K562 (cell line): ENCODE data around the gene RBM25. TPM values are rescaled to one million over a fixed set of nuclear protein-coding genes. Genes with fewer than 3 reads are reported as not detected.

ENCODE experiments used
- C11orf30 ChIP-seq: fragments of 450-650 bp; IDR thresholded peaks from 2 replicates; pipeline ENCODE4 v1.6.1; 2016; ENCODE audit warnings: low read depth, mild to moderate bottlenecking
- CTBP1 ChIP-seq: fragments of 450-650 bp; IDR thresholded peaks from 2 replicates; pipeline ENCODE4 v1.6.1; 2016; ENCODE audit warnings: borderline replicate concordance
- EGR1 ChIP-seq: fragments of 450-650 bp; conservative IDR thresholded peaks from 2 replicates; pipeline ENCODE4 v1.6.1; 2017; ENCODE audit warnings: mild to moderate bottlenecking
- GABPA ChIP-seq: fragments of 200-800 bp; sonication (Bioruptor generic); conservative IDR thresholded peaks from 2 replicates; pipeline ENCODE4 v1.6.1; 2016; ENCODE audit warnings: low read depth, missing genetic modification characterization, missing compliant biosample characterization
- MCM7 ChIP-seq, 2 experiments: fragments of 450-650 bp; IDR thresholded peaks; 2 replicates each; pipeline ENCODE4 v1.6.1; 2016 to 2018
- RAD51 ChIP-seq: fragments of 450-650 bp; IDR thresholded peaks from 2 replicates; pipeline ENCODE4 v1.7.1; 2016; ENCODE audit warnings: low read depth, mild to moderate bottlenecking, borderline replicate concordance
- SMAD2 ChIP-seq: fragments of 150-350 bp; IDR thresholded peaks from 2 replicates; pipeline ENCODE4 v1.6.1; 2014; ENCODE audit warnings: low read depth, mild to moderate bottlenecking, low read length
- SNRNP70 ChIP-seq: fragments of 200-400 bp; formaldehyde crosslinking; optimal IDR thresholded peaks from 2 replicates; pipeline ENCODE3; 2017; ENCODE audit warnings: low read depth, low read length
- SREBF1 ChIP-seq: fragments of 150-350 bp; IDR thresholded peaks from 2 replicates; pipeline ENCODE4 v1.6.1; 2014; ENCODE audit warnings: antibody characterized with exemption, low read depth, low read length, borderline replicate concordance
- TRIM28 ChIP-seq: fragments of 450-650 bp; IDR thresholded peaks from 2 replicates; pipeline ENCODE4 v1.6.1; 2017
- WHSC1 ChIP-seq: IDR thresholded peaks from one replicate; pipeline ENCODE4 v1.6.1; 2012; ENCODE audit warnings: low read length, control low read depth, inconsistent platforms
- ZBED1 ChIP-seq: IDR thresholded peaks from 2 replicates; pipeline ENCODE4 v1.6.1; 2014
- ZFX ChIP-seq: sonication (generic); formaldehyde crosslinking; IDR thresholded peaks from 2 replicates; pipeline ENCODE4 v1.8.0; 2022; ENCODE audit warnings: mild to moderate bottlenecking, missing genetic modification reagents, moderate library complexity
- ZNF134 ChIP-seq: fragments of 250-450 bp; sonication (Bioruptor Pico); conservative IDR thresholded peaks from 2 replicates; pipeline ENCODE4 v1.4.0; 2020
- ZNF239 ChIP-seq: fragments of 250-450 bp; sonication (Bioruptor Pico); IDR thresholded peaks from 2 replicates; pipeline ENCODE4 v1.4.0; 2020; ENCODE audit warnings: mild to moderate bottlenecking
- ZNF354B ChIP-seq: fragments of 250-450 bp; sonication (Bioruptor Pico); IDR thresholded peaks from 2 replicates; pipeline ENCODE4 v1.4.0; 2020
- ZNF644 ChIP-seq: fragments of 200-800 bp; sonication (Bioruptor generic); IDR thresholded peaks from 2 replicates; pipeline ENCODE4 v1.6.1; 2016; ENCODE audit warnings: low read depth, missing genetic modification characterization, missing compliant biosample characterization
- ZNF764 ChIP-seq: fragments of 250-450 bp; sonication (Bioruptor Pico); IDR thresholded peaks from 2 replicates; pipeline ENCODE4 v1.4.0; 2020; ENCODE audit warnings: low read depth, mild to moderate bottlenecking, moderate library complexity
- polyA plus RNA-seq, 8 experiments: library from polyadenylated mRNA; depleted of rRNA in 4 of 8; stranded (reverse) in 5 of 8; unstranded in 3 of 8; fragments of >200 nt; fragmentation: Nextera tagmentation in 2 of 8; fragmentation: Illumina TruSeq in 1 of 8; extraction: Ambion mirVana in 2 of 8; extraction: Trizol in 1 of 8; gene quantifications; 2 replicates each; pipeline versions ENCODE4 v1.2.1 to v1.2.3, GENCODE V29; 2011 to 2014; ENCODE audit warnings: inconsistent platforms in 1 of 8, missing spikeins in 1 of 8
- total RNA-seq, 7 experiments: library from RNA; depleted of rRNA in 6 of 7; stranded (reverse); fragments of >200 nt in 6 of 7; fragmentation: Illumina TruSeq in 2 of 7; extraction: Trizol in 2 of 7; gene quantifications; 2 replicates each; pipeline versions ENCODE4 v1.2.1 to v1.2.3, GENCODE V29; 2011 to 2021; ENCODE audit warnings: low replicate concordance in 1 of 7
- TF ChIP-seq, protein P1 (sequence below), 2 experiments: fragments of 450-650 bp; conservative IDR thresholded peaks; 2 replicates each; pipeline ENCODE4 v1.6.1; 2017; ENCODE audit warnings: mild to moderate bottlenecking in 2 of 2, moderate library complexity in 2 of 2
- TF ChIP-seq, protein P2 (sequence below): fragments of 450-650 bp; formaldehyde crosslinking; IDR thresholded peaks from 2 replicates; pipeline ENCODE4 v1.4.0; 2020; ENCODE audit warnings: mild to moderate bottlenecking, moderate library complexity
- TF ChIP-seq, protein P3 (sequence below): sonication (generic); formaldehyde crosslinking; IDR thresholded peaks from 2 replicates; pipeline ENCODE4 v1.8.0; 2022; ENCODE audit warnings: mild to moderate bottlenecking, missing genetic modification reagents

RBM25 gene
- total and polyA plus RNA-seq, 9 of the 15 experiments (the other 6 are each of a cell fraction or from before 2014, with no cell fraction given), result 28.6 to 80.1 (median 48.1) TPM

DNA sequence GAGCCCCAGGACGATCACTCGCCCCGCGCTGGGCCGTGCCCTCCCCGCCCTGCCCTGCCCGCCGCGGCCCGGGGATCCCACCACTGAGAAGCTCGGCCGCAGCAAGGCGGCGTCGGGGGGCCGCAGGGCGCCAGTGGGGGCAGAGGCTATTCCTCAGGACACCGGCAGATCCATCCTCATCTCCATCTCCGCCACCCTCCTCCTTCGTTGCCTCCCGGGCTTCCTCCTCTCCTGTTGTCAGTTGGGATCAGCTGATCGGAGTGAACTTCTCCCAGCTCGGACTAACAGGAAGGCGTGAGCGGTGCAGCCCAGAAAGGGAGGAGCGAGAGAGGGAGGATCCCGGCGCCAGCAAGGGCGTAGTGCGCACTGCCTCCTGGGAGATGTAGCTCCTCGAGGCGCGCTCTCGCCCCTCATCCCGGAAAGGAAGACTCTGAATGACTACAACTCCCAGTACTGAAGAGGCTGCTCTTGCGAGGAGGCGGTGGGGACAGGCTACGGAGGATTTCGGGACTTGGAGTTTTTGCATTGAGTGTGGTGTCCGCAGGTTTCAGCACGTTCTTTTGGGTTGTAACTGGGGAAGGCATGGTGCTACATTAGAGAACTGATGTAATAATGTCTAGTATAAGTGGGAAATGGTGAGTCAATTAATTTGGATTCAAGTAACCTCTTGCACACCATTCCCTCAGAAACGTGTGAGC, 31.3 kb upstream of the RBM25 start, which contains the start of gene ZFYVE1 (continued):
- TF ChIP-seq, protein P1, sequence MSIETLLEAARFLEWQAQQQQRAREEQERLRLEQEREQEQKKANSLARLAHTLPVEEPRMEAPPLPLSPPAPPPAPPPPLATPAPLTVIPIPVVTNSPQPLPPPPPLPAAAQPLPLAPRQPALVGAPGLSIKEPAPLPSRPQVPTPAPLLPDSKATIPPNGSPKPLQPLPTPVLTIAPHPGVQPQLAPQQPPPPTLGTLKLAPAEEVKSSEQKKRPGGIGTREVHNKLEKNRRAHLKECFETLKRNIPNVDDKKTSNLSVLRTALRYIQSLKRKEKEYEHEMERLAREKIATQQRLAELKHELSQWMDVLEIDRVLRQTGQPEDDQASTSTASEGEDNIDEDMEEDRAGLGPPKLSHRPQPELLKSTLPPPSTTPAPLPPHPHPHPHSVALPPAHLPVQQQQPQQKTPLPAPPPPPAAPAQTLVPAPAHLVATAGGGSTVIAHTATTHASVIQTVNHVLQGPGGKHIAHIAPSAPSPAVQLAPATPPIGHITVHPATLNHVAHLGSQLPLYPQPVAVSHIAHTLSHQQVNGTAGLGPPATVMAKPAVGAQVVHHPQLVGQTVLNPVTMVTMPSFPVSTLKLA (conservative IDR thresholded peaks at IDR 0.05), result peak; percentile 76 to 87
- TF ChIP-seq ZNF134 (CRISPR knock-in tag) (0 out of 2 replicates have a peak, but pooled peaks have one; percentile 20), ZBED1 (no peak), ZNF354B (CRISPR knock-in tag) (no peak), SREBF1 (0 out of 2 replicates have a peak, but pooled peaks have one; percentile 29), C11orf30 (no peak; the same call in 1 of the 2 replicates), SNRNP70 (no peak), SMAD2 (no peak), ZNF239 (CRISPR knock-in tag) (peak; percentile 53), RAD51 (peak; percentile 65), TRIM28 (no peak), CTBP1 (peak; percentile 78), ZFX (CRISPR knock-in tag) (no peak), WHSC1 (no peak), MCM7 (IDR thresholded peaks at IDR 0.05) (no peak), GABPA (tag) (peak; percentile 85), ZNF764 (no peak), EGR1 (peak; percentile 81), ZNF644 (tag) (peak; percentile 94)
- TF ChIP-seq, protein P2, sequence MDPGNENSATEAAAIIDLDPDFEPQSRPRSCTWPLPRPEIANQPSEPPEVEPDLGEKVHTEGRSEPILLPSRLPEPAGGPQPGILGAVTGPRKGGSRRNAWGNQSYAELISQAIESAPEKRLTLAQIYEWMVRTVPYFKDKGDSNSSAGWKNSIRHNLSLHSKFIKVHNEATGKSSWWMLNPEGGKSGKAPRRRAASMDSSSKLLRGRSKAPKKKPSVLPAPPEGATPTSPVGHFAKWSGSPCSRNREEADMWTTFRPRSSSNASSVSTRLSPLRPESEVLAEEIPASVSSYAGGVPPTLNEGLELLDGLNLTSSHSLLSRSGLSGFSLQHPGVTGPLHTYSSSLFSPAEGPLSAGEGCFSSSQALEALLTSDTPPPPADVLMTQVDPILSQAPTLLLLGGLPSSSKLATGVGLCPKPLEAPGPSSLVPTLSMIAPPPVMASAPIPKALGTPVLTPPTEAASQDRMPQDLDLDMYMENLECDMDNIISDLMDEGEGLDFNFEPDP (CRISPR knock-in tag), result no peak
- TF ChIP-seq, protein P3, sequence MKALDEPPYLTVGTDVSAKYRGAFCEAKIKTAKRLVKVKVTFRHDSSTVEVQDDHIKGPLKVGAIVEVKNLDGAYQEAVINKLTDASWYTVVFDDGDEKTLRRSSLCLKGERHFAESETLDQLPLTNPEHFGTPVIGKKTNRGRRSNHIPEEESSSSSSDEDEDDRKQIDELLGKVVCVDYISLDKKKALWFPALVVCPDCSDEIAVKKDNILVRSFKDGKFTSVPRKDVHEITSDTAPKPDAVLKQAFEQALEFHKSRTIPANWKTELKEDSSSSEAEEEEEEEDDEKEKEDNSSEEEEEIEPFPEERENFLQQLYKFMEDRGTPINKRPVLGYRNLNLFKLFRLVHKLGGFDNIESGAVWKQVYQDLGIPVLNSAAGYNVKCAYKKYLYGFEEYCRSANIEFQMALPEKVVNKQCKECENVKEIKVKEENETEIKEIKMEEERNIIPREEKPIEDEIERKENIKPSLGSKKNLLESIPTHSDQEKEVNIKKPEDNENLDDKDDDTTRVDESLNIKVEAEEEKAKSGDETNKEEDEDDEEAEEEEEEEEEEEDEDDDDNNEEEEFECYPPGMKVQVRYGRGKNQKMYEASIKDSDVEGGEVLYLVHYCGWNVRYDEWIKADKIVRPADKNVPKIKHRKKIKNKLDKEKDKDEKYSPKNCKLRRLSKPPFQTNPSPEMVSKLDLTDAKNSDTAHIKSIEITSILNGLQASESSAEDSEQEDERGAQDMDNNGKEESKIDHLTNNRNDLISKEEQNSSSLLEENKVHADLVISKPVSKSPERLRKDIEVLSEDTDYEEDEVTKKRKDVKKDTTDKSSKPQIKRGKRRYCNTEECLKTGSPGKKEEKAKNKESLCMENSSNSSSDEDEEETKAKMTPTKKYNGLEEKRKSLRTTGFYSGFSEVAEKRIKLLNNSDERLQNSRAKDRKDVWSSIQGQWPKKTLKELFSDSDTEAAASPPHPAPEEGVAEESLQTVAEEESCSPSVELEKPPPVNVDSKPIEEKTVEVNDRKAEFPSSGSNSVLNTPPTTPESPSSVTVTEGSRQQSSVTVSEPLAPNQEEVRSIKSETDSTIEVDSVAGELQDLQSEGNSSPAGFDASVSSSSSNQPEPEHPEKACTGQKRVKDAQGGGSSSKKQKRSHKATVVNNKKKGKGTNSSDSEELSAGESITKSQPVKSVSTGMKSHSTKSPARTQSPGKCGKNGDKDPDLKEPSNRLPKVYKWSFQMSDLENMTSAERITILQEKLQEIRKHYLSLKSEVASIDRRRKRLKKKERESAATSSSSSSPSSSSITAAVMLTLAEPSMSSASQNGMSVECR (CRISPR knock-in tag), result peak; percentile 95
